Measurements from ENCODE around the gene DIP2B. TPM values are rescaled to one million over a fixed set of nuclear protein-coding genes. Genes with fewer than 3 reads are reported as not detected.
"Not testable (repeated sequence)": the region's sequence is repeated elsewhere in the genome, so short reads cannot be mapped to it uniquely, and the experiment has no call there.

The DIP2B gene
- total RNA-seq, 6 donors from 2014 or later: 26.1 to 54.5 (median 29.4) TPM

DNA sequence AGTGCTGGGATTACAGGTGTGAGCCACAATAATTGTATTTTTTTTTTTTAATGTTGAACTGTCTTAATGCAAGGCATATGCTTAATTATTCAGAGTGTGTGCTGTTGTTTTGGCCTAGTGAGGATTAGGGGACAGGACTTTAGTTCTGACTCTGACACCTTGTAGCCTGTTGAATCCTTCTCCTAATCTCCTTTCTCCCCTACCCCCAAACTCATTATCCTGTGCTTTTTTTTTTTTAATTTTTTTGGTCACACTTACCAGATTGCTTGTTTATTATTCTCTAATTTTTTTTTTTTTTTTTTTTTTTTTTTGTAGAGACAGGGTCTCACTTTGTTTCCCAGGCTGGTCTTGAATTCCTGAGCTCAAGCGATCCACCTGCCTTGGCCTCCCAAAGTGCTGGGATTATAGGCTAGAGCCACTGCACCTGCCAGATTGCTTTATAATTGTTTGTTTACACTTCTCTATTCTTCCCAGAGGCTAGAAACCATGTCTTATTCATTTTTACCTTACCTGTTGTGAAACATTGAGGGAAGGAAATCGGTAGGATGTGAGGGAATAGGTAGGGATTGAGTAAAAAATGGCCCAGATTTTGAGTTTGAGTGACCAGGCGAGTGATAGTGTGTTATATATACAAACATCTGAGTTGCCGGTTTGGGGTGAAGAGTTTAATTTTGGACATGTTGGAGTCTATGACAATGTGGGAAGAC, 32.2 kb downstream of the DIP2B start:
- Histone ChIP-seq H3K27ac (no peak overlapping the region), H3K9me3 (no peaks in the 10 kb centered on the region), H3K27me3 (no peaks in the 10 kb centered on the region), H3K4me3 (no peak overlapping the region), H3K4me1 (peaks cover 18 to 30% (median 22%) of the 10 kb centered on the region in 4 donors), H3K36me3 (no peaks in the 10 kb centered on the region)
- TF ChIP-seq EP300 (IDR thresholded peaks at IDR 0.05): no peak
- TF ChIP-seq, protein P1, sequence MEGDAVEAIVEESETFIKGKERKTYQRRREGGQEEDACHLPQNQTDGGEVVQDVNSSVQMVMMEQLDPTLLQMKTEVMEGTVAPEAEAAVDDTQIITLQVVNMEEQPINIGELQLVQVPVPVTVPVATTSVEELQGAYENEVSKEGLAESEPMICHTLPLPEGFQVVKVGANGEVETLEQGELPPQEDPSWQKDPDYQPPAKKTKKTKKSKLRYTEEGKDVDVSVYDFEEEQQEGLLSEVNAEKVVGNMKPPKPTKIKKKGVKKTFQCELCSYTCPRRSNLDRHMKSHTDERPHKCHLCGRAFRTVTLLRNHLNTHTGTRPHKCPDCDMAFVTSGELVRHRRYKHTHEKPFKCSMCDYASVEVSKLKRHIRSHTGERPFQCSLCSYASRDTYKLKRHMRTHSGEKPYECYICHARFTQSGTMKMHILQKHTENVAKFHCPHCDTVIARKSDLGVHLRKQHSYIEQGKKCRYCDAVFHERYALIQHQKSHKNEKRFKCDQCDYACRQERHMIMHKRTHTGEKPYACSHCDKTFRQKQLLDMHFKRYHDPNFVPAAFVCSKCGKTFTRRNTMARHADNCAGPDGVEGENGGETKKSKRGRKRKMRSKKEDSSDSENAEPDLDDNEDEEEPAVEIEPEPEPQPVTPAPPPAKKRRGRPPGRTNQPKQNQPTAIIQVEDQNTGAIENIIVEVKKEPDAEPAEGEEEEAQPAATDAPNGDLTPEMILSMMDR (IDR thresholded peaks at IDR 0.05): no peak
- no peak for TF ChIP-seq POLR2A (IDR thresholded peaks at IDR 0.05)
- no peak for TF ChIP-seq POLR2AphosphoS5 (IDR thresholded peaks at IDR 0.05)
- 83 to 87% methylated on average over 4 of the region's 4 CpGs for WGBS, 2 donors
- DNase-seq (no peak), ATAC-seq (ENCODE audit: low FRiP score in 2 of 2) (no peak)

DNA sequence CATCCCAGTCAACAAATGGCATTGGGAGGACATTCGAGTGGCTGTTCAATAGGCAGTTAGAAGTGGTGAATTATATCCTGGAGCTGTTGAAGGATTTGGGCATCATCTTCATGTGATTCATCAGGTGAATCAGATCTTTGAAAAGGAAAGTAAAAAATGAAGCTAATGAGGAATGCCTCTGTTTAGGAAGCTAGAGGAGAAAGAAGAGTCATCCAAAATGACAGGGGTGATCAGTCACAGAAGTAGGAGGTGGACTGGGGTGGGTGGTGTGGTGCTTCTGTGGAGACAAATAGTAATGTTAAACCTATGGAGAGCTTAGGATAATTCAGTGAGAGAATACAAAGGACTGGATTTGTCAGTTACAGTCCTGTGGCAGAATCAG, 32.7 kb downstream of the DIP2B start:
- 96 to 100% methylated on average over 1 of the region's 1 CpG for WGBS, 2 donors
- no peaks in the 10 kb centered on the region for H3K27me3 ChIP-seq
- H3K36me3 ChIP-seq: no peaks in the 10 kb centered on the region
- no peak for ATAC-seq (ENCODE audit: low FRiP score in 2 of 2)
- no peak overlapping the region for H3K27ac ChIP-seq
- H3K4me3 ChIP-seq: no peak overlapping the region
- DNase-seq: no peak
- TF ChIP-seq, protein P1 (IDR thresholded peaks at IDR 0.05): no peak
- no peak for TF ChIP-seq EP300 (IDR thresholded peaks at IDR 0.05)
- no peak for TF ChIP-seq POLR2AphosphoS5 (IDR thresholded peaks at IDR 0.05)
- TF ChIP-seq POLR2A (IDR thresholded peaks at IDR 0.05): no peak
- H3K9me3 ChIP-seq: no peaks in the 10 kb centered on the region
- peaks cover 15 to 26% (median 16%) of the 10 kb centered on the region in 4 donors for H3K4me1 ChIP-seq

DNA sequence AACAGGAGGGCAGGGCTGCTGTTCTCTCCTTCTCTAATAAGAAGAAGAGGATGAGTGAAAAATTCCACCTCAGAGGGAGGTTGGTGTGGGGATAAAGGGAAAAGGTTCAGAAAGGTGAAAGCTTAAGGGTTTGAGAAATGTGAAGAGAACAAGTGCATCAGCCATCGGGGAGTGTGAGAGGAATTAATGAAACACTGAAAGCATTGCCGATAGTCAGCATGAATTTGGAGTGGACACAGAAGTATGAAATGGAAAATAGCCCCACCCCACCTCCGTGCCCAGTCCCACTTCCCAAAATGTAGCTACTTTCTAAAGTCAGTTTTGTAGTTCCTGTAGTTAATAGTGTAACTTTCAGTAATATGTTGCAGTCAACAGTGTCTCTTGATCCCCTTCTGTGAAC, 33.4 kb downstream of the DIP2B start:
- ATAC-seq (ENCODE audit: low FRiP score in 2 of 2) (peak in 1 of 2 donors; percentile 58), DNase-seq (peak in 1 of 2 donors; percentile 34)
- Histone ChIP-seq H3K27me3 (no peaks in the 10 kb centered on the region), H3K36me3 (no peaks in the 10 kb centered on the region), H3K4me1 (peaks cover 9 to 19% (median 10%) of the 10 kb centered on the region in 4 donors), H3K27ac (no peak overlapping the region), H3K4me3 (no peak overlapping the region), H3K9me3 (no peaks in the 10 kb centered on the region)
- WGBS, 2 donors: 61 to 64% methylated on average over 3 of the region's 3 CpGs
- no peak for TF ChIP-seq POLR2AphosphoS5 (IDR thresholded peaks at IDR 0.05)
- TF ChIP-seq, protein P1 (IDR thresholded peaks at IDR 0.05): no peak
- TF ChIP-seq EP300 (IDR thresholded peaks at IDR 0.05): no peak
- no peak for TF ChIP-seq POLR2A (IDR thresholded peaks at IDR 0.05)

DNA sequence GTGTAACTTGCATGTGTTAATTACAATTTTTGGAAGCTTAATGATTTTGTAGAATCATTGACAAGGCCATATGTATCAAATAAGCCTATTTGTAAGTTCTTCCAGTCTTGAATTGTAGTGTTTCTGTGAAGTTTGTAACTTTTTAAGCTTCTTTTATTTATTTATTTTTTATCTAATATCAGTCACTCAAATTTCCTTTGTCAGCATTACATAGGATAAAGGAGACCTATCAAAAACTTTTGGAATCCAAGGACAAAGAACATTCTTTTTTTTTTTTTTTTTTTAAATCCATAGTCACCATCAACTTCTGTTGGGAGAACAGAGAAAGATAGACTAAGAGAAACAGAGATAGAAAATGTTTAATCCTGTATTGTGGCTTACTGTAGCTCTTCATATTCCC, 36.4 kb downstream of the DIP2B start:
- no peaks in the 10 kb centered on the region for H3K9me3 ChIP-seq
- TF ChIP-seq EP300 (IDR thresholded peaks at IDR 0.05) (no peak), POLR2AphosphoS5 (IDR thresholded peaks at IDR 0.05) (no peak)

DNA sequence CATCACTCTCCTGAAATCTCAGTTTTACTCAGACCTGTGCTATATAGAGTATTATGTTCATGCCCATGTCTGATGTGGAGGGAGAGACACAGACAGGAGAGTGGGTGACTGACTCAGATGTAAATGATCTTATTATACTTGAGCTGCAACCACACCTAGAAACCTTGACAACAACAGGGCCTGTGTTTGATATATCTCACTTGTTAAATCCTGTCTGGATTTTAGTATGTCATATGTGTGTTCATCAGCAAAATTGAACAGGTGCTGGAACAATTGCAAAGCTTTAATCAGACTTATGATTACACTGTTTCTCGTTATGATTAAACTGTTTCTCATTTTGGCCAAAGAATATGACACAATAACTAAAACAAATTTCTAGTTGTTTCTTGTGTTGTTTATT, 37.7 kb downstream of the DIP2B start:
- Histone ChIP-seq H3K4me1 (peaks cover 0 to 9% (median 6%) of the 10 kb centered on the region in 4 donors), H3K27ac (no peak overlapping the region), H3K27me3 (no peaks in the 10 kb centered on the region), H3K4me3 (no peak overlapping the region), H3K36me3 (no peaks in the 10 kb centered on the region), H3K9me3 (no peaks in the 10 kb centered on the region)
- no peak for TF ChIP-seq EP300 (IDR thresholded peaks at IDR 0.05)
- TF ChIP-seq POLR2AphosphoS5 (IDR thresholded peaks at IDR 0.05): no peak
- TF ChIP-seq, protein P1 (IDR thresholded peaks at IDR 0.05): no peak
- TF ChIP-seq POLR2A (IDR thresholded peaks at IDR 0.05): no peak
- DNase-seq (no peak), ATAC-seq (ENCODE audit: low FRiP score in 2 of 2) (peak in 1 of 2 donors; percentile 61)
- WGBS, 2 donors: 71 to 84% methylated on average over 1 of the region's 1 CpG

More for the DNA sequence above, 36.4 kb downstream of the DIP2B start:
- ATAC-seq (ENCODE audit: low FRiP score in 2 of 2): no peak
- Histone ChIP-seq H3K27ac (no peak overlapping the region), H3K4me3 (no peak overlapping the region), H3K27me3 (no peaks in the 10 kb centered on the region), H3K4me1 (peaks cover 0 to 13% (median 6%) of the 10 kb centered on the region in 4 donors), H3K36me3 (no peaks in the 10 kb centered on the region)
- no peak for DNase-seq

DNA sequence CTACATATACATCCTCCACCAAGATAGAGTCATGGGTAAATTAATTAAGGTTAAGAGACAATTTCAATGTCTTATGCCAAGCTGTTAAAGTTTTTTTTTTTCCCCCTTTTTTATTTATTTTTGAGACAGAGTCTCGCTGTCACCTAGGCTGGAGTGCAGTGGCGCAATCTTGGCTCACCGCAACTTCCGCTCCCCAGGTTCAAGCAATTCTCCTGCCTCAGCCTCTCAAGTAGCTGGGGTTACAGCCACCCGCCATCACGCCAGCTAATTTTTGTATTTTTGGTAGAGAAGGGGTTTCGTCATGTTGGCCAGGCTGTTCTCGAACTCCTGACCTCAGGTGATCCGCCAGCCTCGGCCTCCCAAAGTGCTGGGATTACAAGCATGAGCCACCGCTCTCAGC, 38.4 kb downstream of the DIP2B start:
- ATAC-seq (ENCODE audit: low FRiP score in 2 of 2): not testable (repeated sequence)
- peak in 1 of 2 donors; percentile 38 for DNase-seq

More for the DNA sequence above, 38.4 kb downstream of the DIP2B start:
- peak overlapping the region in 1 of 4 donors; percentile 40 for H3K27ac ChIP-seq
- 77 to 80% methylated on average over 11 of the region's 11 CpGs for WGBS, 2 donors
- not testable (repeated sequence) for H3K4me3 ChIP-seq, H3K27me3 ChIP-seq, H3K36me3 ChIP-seq, H3K9me3 ChIP-seq
- peaks cover 0 to 12% (median 6%) of the 10 kb centered on the region in 4 donors for H3K4me1 ChIP-seq

Data from upper lobe of left lung (tissue), 6 donors.